ENCODE measurements around the gene C10orf53.

The C10orf53 gene, protein sequence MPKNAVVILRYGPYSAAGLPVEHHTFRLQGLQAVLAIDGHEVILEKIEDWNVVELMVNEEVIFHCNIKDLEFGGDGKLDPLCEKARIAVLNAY

DNA sequence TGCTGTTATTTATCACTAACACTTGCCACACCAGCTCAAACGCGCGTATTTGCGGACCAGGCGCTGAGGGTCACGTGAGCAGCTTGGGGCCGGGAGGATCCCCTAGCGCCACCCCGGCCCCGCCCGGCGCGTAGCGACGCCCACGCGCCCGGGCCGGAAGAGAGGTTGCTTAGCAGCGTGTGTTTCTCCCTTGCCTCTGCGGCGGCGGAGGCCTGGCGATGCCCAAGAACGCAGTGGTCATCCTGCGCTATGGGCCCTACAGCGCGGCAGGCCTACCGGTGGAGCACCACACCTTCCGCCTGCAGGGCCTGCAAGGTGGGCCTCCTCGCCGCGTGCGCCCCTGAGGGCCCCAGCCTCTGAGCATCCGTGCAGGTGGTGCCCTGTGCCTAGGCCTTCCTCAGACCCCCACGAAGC, at the start of gene C10orf53:
C10orf53 (plus strand) TSS at position 172 of the 414 bp plus-strand sequence; CDS start at position 219, 47 bp downstream.
- DNase-seq, result peak; percentile 20

DNA sequence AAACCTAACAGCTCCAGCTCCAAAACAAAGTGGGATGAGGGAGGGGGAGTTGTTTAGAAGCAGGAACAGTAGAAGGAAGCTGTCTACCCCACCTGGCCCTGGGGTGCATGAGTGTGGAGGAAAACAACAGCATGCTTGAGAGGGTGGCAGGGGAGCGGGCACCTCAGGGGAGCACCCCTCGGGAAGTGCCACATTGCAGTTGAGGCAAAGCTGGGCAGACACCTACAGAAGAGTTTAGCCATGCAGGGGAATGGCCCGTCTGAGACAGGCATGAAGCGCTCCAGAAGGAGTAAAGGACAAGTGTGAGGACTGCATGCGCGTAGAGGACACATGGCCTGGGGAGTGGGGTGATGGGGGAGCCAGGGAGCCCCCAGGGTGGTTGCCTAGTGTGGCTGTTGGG, 47.5 kb upstream of the C10orf53 start:
- no peak for DNase-seq

DNA sequence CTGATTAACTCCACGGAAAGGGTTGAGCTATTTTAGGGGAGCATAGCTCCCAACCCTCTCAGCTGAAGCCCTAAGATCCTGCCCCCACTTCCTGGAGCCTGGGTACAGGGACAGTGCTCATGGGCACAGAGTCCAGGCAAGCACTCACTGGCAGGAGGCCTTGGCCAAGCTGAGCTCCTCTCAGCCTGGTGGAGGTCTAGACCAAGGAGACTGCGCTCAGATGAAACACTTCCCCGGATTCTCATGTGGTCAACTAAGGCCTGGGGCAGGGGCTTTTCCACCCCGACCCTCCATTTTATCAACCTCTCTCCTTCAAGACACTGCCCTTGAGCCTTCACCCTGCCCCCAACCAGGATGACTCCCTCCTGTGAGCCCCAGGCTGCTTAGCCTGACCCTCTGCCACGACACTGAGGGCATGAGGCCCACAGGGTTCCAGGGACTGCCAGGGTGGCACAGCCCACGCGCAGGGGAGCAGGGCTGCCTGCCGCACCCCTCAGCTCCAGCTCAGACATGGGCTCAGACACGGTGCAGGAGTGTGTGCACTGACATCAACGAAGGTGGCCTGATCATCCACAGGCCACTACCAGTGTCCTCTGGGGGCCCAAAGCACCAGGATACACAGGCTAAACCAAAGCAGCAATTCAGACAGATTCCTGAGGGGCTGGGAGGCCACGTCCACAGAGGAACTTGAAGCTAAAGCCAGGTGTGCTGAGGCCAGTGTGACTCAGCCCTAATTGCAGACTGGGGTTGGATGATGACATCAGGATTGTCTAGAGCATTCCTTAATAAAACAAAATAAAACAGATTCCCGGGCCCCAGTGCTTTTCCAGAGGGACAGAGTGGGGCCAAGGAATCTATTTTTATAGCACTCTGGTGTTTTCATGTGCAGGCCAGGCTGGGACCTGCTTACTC, 46.8 kb upstream of the C10orf53 start:
- DNase-seq, result no peak

DNA sequence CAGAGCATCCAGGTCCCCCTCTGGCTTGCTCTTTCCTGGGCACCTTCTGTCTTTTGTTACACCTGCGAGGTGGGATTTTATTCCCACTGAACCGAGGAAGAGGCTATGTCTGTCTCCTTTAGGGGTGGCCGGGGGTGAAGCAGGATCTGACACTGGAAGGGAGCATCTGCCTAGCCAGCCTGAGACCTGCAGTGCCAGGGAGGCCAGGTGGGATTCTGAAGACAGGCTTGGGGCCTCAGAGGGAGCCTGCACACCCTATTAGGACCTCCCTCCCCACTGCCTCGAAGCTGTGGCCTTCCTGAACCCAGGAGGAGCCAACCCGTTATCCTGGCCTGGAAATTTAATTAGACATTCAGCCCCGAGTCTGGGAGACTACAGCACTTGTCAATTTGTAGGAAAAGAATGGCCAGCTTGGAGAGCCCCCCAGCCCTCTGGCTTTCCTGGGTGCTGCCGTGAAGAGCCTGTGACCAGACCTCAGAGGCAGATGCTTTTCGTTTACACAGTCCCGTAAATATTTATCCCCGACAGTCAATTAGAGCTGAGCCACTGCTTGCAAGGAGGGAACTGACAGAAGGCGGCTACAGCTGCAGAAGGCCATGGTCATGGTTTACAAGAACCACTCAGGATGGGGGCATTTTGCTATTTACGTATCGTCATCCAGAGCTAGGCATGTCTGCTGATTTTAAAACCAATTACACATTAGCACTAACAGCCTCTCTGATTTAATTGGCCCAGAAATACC, 46.0 kb upstream of the C10orf53 start:
- no peak for DNase-seq

DNA sequence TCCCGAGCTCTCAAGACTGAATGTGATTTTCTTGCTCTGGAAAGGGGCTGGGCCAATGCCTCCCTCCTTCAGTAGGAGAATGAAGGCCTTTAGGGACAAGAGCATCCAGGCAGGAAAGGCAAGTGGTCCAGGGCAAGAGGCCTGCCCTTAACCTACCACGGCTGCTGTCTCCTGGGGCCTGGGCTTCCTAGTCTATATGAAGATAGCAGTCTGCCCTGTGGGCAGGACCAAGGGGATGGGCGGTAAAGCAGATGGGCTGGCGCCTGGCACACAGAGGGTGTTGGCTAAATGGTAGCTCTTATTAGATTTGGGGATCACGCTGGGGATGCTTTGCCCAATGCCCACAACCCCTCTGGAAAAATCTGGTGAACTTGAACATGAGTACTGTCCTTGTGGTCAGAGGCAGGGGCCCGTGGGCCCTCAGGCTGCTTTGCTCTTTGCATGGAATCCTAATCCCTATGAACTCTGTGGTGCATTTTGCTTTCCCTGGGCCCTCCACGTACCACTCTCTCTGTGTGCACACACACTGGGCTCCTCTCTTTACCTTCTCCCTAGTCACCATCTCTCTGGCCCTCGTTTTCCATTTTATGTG, 45.3 kb upstream of the C10orf53 start:
- no peak for DNase-seq

DNA sequence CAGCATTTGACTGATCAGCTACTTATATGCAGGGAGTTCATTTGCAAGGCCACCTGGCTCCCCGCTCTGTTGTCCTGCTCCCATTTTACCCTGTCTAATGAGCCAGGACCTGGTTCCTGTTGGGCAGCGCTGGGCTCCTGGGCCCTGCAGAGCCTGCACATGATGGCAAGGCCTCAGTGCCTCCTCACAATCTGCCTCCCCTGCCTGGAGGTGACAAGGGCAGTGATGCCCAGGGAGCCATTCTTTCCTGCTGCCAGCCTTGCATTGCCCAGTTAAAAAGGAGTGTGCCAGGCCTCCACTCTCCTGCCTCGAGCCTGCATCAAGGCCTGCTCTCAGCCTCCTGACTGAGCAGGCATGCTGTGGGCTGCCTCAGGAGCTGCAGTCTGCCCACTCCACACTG, 37.1 kb upstream of the C10orf53 start:
- DNase-seq, result no peak

DNA sequence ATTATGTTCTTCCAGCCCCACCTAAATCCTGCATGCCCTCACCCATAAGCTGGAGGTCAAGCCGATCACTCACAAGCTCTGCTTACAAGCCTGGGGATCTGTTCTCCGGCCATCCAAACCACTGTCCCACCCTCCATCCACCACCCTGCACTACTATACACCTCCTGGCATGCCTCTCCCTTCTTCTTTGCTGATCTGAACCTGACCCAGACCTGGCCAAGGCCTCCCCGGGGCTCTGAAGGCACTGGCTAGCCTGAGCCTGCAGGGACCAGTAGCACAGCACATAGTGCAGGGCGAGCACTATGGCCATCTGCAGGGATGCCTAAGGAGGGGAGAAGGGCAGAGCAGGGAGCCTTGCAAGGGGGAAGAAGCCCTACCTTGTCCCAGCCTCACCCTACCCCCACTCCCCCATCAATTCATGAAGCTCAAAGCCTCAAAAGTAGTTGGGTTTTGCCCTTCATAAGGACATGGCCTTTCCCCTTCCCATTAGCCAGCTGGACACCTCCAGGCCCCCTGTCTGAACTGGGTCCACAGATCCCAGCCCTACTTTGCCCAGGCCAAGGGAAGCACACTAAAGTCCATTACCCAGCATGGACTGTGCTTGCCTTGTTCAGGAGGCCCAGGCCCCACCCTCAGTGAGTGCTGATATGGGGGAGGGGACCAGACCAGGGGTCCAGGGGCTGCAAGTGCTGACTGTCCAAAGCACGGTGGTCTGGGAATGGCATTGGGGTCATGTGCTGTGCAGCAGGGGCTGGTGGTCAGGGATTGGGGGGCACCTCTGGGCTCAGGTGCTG, 36.0 kb upstream of the C10orf53 start:
- DNase-seq, result no peak

DNA sequence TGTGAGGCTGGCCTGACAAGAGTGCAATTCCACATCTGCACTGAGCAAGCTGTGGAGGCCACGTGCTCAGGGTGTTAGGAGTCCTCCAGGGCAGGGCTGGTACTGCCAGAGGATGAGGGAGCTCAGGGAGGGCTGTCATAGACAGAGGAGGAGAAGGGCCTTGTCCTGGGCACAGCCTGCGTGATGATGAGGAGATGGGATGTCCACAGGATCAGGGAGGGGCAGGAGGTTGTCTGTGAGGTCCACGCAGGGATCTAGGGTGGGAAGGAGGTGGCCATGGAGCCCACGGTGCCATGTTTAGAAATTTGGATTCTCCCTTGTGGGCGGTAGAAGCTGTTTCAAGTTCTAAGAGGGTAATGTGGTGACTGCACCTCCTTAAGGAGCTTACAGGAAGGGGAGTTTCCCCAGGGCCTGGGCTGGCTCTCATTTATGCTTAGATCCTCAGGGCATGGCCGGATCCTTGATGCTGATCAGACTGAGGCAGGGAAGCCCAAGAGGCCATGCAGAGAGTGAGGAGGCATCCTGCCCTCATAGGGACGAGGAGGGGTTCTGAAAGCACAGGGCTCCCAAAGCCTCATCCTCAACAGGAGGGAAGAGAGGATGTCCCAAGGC, 35.3 kb upstream of the C10orf53 start:
- DNase-seq, result no peak

DNA sequence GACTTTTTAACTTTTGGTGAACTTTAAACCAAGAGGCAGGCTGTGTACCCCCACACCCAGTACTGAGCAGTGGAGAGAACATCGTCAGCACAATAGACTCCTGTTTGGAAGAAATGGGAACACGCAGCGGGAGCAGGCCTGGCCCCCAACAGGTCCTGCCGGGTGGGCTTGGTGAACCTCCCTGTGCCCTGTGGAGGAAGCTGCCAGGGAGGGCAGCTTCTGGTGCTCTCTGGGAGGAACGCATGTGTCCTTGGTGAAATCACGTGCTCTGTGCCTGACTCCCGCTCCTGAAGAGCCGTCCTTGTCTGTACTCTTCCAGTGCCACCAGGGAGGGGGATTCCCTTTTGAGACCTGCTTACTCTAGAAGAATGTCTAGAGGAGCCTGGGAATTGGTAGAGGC, 34.0 kb upstream of the C10orf53 start:
- DNase-seq, result no peak

DNA sequence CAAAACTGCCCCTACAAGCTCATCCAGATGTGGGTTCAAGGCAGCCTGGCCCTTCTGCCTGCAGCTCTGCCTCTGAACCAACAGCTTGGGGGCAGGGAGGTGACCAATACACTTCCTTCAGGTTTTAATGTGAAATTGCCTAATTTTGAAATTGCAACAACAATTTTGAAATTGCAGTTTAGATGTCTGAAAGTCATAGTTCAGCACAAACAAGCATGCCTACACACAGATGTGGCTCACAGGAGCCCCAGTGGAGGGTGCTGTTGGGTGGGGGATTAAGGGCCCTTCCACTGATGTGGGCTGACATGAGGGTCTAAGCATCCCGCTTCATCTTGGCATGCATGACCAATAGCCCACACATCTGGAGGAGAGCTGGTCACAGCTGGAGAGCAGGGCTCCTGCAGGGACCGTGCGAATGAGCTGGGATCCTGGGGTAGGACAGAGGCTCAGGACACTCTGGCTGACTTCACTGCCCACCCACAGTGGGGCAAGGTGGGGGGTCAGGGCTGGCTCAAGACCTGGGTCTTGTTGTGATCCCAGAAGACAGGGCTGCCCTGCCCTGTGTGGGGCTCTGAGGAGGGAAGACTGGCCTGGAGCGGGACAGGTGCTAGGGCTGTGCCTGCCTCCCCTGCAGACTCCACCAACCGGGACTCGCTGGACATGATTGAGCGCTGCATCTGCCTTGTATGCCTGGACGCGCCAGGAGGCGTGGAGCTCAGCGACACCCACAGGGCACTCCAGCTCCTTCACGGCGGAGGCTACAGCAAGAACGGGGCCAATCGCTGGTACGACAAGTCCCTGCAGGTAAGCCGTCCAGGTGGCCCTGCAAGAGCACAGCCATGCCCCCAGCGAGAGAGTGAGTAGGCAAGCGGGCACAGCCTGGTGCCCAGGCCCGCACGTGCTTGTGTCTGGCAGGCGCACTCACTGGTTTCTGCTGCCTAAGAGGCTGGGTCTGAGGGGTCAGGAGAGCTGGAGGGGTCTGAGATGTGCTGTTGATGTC, 33.3 kb upstream of the C10orf53 start:
- DNase-seq, result no peak

DNA sequence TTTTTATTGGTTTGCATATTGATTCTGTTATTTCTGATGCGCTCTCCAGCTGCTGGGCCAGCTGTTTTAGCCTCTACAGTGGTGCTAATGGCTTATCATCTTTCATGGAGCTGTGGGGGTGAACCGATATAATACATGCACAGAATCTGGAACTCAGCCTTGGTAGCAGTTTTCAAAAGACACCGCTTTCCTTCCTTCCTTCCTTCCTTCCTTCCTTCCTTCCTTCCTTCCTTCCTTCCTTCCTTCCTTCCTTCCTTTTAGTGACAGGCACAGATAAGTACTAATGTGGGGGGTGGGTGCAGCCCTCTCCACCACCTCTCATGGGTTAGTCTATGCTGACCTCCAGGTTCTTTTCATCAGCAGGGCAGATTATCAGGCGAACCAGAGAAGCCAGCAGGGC, 31.9 kb upstream of the C10orf53 start:
- no peak for DNase-seq

DNA sequence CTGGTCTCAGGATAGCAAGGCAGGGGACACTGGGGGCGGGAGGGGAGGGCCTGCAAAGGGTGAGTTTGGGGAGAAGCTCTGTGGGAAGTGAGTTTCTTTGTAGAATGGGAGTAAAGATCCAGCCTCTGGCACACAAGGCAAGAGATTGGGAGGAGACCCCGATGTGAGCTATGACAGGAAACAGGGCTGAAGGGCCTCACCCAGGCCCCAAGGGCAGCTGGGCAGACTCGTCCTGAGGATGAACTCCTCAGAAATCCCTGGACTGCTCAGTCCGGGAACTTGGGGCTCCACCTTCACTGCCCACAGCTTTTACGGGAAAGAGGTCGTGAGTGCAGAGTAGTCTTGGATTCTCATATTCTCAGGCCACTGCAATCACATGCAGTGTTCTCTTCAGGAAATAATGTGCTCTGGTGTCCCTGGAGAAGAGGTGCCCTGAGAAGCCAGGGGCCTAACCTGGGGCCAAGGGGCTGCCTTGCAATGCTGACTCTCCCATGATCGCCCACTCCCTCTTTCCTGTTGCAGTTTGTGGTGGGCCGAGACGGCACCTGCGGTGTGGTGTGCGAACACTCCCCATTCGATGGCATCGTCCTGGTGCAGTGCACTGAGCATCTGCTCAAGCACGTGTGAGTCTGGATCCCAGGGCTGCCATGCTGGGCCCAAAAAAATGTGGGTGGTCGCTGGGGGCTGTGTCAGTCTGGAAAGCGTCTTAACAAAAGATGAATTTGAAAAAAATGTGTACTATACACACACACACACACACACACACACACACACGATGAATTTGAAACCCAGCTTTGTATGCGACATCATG, 31.3 kb upstream of the C10orf53 start:
- no peak for DNase-seq

DNA sequence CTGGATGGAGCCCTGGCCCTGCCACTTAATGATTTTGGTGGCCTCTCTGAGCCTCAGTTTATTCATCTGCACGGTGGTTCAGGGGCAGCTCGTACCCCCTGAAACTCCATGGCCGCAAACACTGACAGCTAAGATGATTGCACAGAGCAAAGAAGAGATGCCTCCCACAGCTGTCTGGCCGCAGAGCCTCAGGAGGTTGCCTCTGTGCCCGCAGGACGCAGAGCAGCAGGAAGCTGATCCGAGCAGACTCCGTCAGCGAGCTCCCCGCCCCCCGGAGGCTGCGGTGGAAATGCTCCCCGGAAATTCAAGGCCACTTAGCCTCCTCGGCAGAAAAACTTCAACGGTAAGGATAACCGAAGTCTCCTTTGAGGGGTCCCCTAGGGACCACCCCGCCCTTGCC, 30.2 kb upstream of the C10orf53 start:
- DNase-seq, result peak; percentile 18

DNA sequence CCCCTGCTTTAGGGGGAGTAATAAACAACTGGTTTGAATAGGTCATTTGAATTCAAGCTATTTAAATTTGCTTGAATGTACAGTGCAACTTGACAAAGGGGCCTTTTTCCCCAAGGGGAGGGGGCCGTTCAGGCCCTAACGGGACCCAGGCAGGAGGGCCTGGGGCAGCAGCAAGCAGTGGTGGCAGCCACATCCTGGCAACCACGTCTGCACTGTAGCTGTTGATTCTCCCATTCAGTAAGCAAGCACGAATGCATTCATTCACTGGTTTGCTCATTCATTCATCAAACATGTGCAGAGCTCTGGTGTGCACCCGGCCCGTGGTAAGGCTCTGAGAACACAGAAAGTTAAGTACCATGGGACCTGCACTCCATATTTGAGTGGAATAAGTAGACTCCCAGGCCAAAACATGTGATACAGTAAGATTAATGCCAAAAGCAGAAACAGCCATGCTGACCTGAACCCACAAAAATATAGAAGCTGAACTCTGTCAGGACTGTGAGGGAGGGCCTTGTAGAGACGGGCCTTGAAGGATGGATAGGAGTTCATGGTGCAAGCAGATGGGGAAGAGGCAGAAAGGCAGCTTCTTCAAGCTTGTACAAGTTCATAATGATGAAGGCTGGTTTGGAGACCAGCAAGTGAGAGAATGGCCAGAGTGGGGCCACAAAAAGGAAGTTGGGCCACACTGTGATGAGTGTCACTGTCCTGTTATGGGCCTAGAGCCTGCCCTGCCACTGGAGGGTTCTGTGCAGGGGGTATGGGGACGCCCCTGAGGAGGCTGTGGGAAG, 29.3 kb upstream of the C10orf53 start:
- DNase-seq, result no peak

DNA sequence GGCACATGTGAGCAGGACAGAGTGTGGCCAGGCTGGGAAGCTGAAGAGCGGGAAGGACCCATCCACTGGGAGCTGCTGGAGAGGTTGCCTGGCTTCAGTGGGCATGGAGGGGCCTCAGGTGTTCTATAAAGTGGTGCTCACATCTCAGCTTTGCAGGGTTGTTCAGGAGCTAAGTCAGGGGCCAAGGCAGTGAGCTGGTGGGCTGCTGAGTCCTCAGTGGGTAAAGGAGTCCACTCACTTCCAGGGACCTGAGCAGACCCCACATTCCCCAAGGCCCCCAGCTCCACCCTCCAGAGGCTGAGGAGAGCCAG, 28.8 kb upstream of the C10orf53 start:
- DNase-seq, result no peak

DNA sequence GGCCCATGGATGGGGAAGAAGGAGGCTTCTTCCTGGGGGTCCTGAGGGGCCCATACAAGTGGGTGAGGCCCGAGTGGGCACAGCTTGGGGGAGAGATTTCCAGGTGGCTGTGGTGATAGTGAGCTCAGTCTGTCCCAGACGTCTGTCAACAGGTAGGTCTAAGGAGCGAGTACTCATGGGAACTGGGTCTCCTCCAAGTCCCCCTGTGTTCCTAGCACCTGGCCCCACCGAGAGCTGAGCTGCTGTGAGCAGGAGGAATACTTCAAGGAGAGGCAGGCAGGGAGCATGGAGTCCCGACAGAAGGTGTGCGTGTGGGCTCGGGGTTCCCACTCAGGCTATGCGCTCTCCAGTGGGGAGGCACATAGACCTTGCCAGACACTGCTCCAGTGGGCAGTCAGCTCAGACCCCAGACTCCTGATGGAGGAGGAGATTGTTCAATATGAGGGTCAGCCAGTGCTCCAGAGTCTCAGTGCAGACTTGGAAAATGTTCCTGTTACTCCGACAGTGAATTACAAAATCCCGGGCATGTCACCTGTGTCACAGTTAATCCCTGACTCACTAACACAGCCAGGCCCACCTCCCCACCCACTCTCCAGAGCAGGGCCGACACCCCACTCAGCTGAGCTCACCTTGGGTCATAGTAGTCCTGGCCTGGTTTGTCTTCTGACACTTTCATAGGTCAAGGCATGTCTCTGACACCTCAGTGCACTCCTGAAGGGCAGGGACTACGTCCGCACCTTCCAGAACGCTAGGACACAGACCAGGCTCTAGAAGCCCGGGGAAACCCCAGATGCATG, 28.2 kb upstream of the C10orf53 start:
- no peak for DNase-seq

DNA sequence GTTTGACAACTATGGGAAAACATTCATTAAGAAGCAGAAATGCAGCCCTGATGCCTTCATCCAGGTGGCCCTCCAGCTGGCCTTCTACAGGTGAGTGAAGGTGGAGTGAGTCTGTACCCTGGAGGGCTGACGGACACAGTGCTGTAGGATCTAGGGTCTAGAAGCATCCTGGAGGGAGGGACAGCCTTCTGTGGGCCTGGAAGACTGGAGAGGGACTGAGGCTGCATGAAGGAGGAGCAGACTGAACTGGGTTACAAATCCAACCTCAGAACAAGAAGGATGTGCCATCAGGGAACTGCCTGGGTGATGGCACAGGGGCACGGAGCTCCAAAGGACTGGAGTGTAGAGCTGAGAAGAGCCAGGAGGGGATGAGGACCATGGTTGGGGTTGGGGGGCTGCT, 27.5 kb upstream of the C10orf53 start:
- no peak for DNase-seq
